ENCODE data around the gene COQ4.

- TF ChIP-seq CTCF (conservative IDR thresholded peaks at IDR 0.05; ENCODE audit: low read depth, low read length) (no peak), EZH2 (IDR thresholded peaks at IDR 0.05; ENCODE audit: low read length, unreplicated experiment) (no peak), EZH2phosphoT487 (IDR thresholded peaks at IDR 0.05; ENCODE audit: borderline replicate concordance, low read length) (no peak)
Observed at GRCh38 chr9:128292009-128292408, 30.6 kb upstream of the COQ4 start.

All from PC-3 (cell line).